Mesenchymal stem cell (in vitro differentiated cells and primary cell): ENCODE measurements around the gene IL17RC.
"Not testable (repeated sequence)": the region's sequence is repeated elsewhere in the genome, so short reads cannot be mapped to it uniquely, and the experiment has no call there.

ENCODE experiments used
- DNase-seq: peaks from one replicate; pipeline ENCODE4 v3.0.0-alpha.2; 2013
- H2AFZ ChIP-seq: one replicate; pipeline ENCODE4 v1.6.1; 2013; ENCODE audit warnings: low read depth, mild to moderate bottlenecking, control low read depth, inconsistent platforms, low read length, moderate library complexity
- H2AK5ac ChIP-seq: 2 replicates; pipeline ENCODE4 v1.6.1; 2013; ENCODE audit warnings: low read length, moderate library complexity, mild to moderate bottlenecking, inconsistent platforms; ENCODE audit not compliant: severe bottlenecking
- H2BK120ac ChIP-seq: one replicate; pipeline ENCODE4 v1.6.1; 2013; ENCODE audit warnings: low read depth, mild to moderate bottlenecking, inconsistent platforms, low read length, moderate library complexity
- H2BK12ac ChIP-seq, 2 experiments: one replicate each; pipeline ENCODE4 v1.6.1; 2013; ENCODE audit warnings: inconsistent platforms in 2 of 2, low read length in 2 of 2, mild to moderate bottlenecking in 2 of 2, moderate library complexity in 2 of 2, control low read depth in 1 of 2
- H2BK15ac ChIP-seq: one replicate; pipeline ENCODE4 v1.6.1; 2013; ENCODE audit warnings: mild to moderate bottlenecking, low read depth, inconsistent platforms; ENCODE audit not compliant: poor library complexity, severe bottlenecking
- H2BK5ac ChIP-seq: 2 replicates; pipeline ENCODE4 v1.6.1; 2013; ENCODE audit warnings: low read depth, mild to moderate bottlenecking, low read length, control low read depth, inconsistent platforms; ENCODE audit not compliant: poor library complexity, severe bottlenecking
- H3K14ac ChIP-seq, 2 experiments: one replicate each; pipeline ENCODE4 v1.6.1; 2013; ENCODE audit warnings: inconsistent platforms in 2 of 2, low read length in 2 of 2, control low read depth in 1 of 2, mild to moderate bottlenecking in 1 of 2, moderate library complexity in 1 of 2
- H3K18ac ChIP-seq, 2 experiments: one replicate each; pipeline ENCODE4 v1.6.1; 2013; ENCODE audit warnings: inconsistent platforms in 2 of 2, low read length in 2 of 2, control low read depth in 1 of 2, low read depth in 1 of 2, mild to moderate bottlenecking in 1 of 2
- H3K23ac ChIP-seq, 2 experiments: one replicate each; pipeline ENCODE4 v1.6.1; 2013; ENCODE audit warnings: inconsistent platforms in 2 of 2, low read length in 2 of 2, mild to moderate bottlenecking in 2 of 2, moderate library complexity in 2 of 2, control low read depth in 1 of 2
- H3K27ac ChIP-seq: 2 replicates; pipeline ENCODE4 v1.5.1; 2013; ENCODE audit warnings: mild to moderate bottlenecking, moderate library complexity, low read length, control low read depth, inconsistent platforms; ENCODE audit not compliant: poor library complexity, severe bottlenecking
- H3K27me3 ChIP-seq, 2 experiments: 2 replicates each; pipeline versions ENCODE4 v1.6.1 to v1.7.0; 2013; ENCODE audit warnings: low read length in 2 of 2, mild to moderate bottlenecking in 2 of 2, moderate library complexity in 2 of 2, control low read depth in 1 of 2, inconsistent platforms in 1 of 2; ENCODE audit not compliant: control insufficient read depth in 1 of 2, insufficient read depth in 1 of 2
- H3K36me3 ChIP-seq, 2 experiments: 2 replicates each; pipeline versions ENCODE4 v1.6.1 to v1.7.0; 2013; ENCODE audit warnings: low read length in 2 of 2, control low read depth in 1 of 2, inconsistent platforms in 1 of 2, low read depth in 1 of 2, mild to moderate bottlenecking in 1 of 2; ENCODE audit not compliant: insufficient read depth in 2 of 2, control insufficient read depth in 1 of 2
- H3K4ac ChIP-seq, 2 experiments: one replicate each; pipeline ENCODE4 v1.6.1; 2013; ENCODE audit warnings: inconsistent platforms in 2 of 2, low read length in 2 of 2, mild to moderate bottlenecking in 2 of 2, moderate library complexity in 2 of 2, control low read depth in 1 of 2, low read depth in 1 of 2
- H3K4me1 ChIP-seq: 2 replicates; pipeline ENCODE4 v1.6.1; 2013; ENCODE audit warnings: low read depth, low read length, control low read depth; ENCODE audit not compliant: control insufficient read depth, insufficient read depth
- H3K4me2 ChIP-seq: 2 replicates; pipeline ENCODE4 v1.6.1; 2013; ENCODE audit warnings: low read length, mild to moderate bottlenecking, inconsistent platforms; ENCODE audit not compliant: poor library complexity, severe bottlenecking
- H3K4me3 ChIP-seq, 2 experiments: 2 replicates each; pipeline versions ENCODE4 v1.5.1 to v1.7.0; 2013; ENCODE audit warnings: low read length in 2 of 2, mild to moderate bottlenecking in 2 of 2, control low read depth in 1 of 2, low read depth in 1 of 2; ENCODE audit not compliant: insufficient read depth in 1 of 2
- H3K79me1 ChIP-seq: replicated peaks from 2 replicates; pipeline ENCODE4 v1.6.1; 2013; ENCODE audit warnings: mild to moderate bottlenecking, control low read depth, low read length, inconsistent platforms; ENCODE audit not compliant: poor library complexity, severe bottlenecking
- H3K9ac ChIP-seq: 2 replicates; pipeline ENCODE4 v1.7.0; 2013; ENCODE audit warnings: mild to moderate bottlenecking, low read length, moderate library complexity
- H3K9me3 ChIP-seq: 2 replicates; pipeline ENCODE4 v1.7.0; 2013; ENCODE audit warnings: mild to moderate bottlenecking, low read length; ENCODE audit not compliant: control insufficient read depth
- H4K8ac ChIP-seq: one replicate; pipeline ENCODE4 v1.6.1; 2013; ENCODE audit warnings: inconsistent platforms, mild to moderate bottlenecking, low read length, moderate library complexity
- H4K91ac ChIP-seq: one replicate; pipeline ENCODE4 v1.6.1; 2013; ENCODE audit warnings: mild to moderate bottlenecking, low read length, inconsistent platforms
- WGBS: methylation state at CpG from one replicate; pipeline ENCODE4 v1.1.7; 2013; ENCODE audit warnings: mixed read lengths; 5-methylcytosine and 5-hydroxymethylcytosine counted together

The IL17RC gene

DNA sequence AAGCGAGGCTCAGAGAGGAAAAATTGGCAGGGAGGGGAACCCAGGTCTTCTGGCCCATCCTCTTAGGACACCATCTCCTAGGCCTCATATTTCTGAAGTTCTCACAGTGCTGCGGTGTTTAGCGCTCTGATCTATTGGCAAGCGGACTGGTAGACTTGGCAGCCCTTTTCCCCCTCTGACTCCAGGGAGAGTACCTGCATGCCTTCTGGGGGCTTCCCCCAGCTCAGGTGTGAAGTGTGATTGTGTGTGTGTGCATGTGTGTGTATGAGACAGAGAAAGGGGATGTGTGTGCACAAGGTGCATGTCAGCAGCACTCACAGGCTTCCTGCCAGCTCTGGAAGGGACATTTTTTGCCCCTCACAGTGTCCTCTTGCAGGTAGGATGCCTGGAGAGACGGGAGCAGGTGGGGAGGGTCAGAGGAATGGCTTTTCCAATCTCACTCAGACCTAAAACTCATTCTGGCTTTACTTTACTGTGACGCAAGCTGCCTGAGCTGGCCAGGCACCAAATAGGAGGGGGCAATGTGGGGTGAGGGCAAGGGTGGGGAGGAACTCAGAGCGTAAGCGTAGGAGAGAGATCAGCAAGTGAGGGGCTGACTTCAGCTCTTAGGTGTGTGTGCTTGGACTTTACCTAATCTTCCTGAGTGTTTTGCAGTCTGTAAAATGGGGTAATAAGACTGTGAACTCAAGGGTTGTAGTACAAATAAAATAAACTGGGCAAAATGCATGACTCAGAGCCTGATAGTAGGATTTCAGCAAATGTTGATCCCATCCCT lies 18.2 kb upstream of the IL17RC start:
- H3K9ac ChIP-seq, result no peak overlapping the region
- DNase-seq, result no peak
- peak overlapping the region; percentile 99 for H2AK5ac ChIP-seq
- H3K27me3 ChIP-seq, result no peaks in the 10 kb centered on the region
- H3K27ac ChIP-seq, result peak overlapping the region; percentile 76
- no peak overlapping the region for H2BK15ac ChIP-seq
- H3K4me1 ChIP-seq, result peaks cover 28% of the 10 kb centered on the region
- H2AFZ ChIP-seq, result no peak overlapping the region
- H3K9me3 ChIP-seq, result no peaks in the 10 kb centered on the region
- H2BK120ac ChIP-seq, result no peak overlapping the region
- H3K23ac ChIP-seq, result no peak overlapping the region
- H3K36me3 ChIP-seq, result peaks cover 0 to 8% of the 10 kb centered on the region in 2 experiments
- no peak overlapping the region for H3K18ac ChIP-seq
- H3K4me3 ChIP-seq, result no peak overlapping the region
- peak overlapping the region in 1 of 2 experiments; percentile 60 for H2BK12ac ChIP-seq
- H3K14ac ChIP-seq, result no peak overlapping the region
- peak overlapping the region; percentile 76 for H4K91ac ChIP-seq
- H3K4me2 ChIP-seq, result no peak overlapping the region
- H3K4ac ChIP-seq, result no peak overlapping the region
- H4K8ac ChIP-seq, result no peak overlapping the region
- WGBS, result 84% methylated on average over 8 of the region's 8 CpGs
- no peak overlapping the region for H2BK5ac ChIP-seq
- peaks cover 9% of the 10 kb centered on the region for H3K79me1 ChIP-seq

DNA sequence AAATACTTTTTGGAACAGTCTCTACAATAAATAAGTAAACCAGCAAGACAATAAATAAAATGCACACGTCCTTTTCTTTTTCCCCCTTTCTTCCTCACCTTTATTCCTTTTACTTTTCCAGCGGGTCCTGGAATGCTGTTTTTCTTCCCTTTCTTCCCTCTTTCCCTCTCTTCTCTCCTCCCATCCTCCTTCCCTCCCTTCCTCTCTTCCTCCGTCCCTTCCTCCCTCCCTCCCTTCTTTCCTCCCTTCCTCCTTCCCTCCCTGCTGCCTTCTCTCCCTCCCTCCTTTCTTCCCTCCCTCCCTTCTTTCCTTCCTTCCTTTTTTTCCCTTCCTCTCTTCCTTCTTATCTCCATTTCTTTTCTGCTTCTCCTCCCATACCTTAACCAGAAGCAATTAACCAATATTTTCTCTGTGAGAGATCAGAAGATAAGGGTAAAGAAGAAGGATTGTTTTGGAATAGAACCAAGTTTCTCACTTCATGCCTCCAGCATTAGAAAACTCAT lies 17.6 kb upstream of the IL17RC start:
- Histone ChIP-seq H3K23ac (no peak overlapping the region), H4K91ac (no peak overlapping the region), H2AFZ (no peak overlapping the region), H3K18ac (no peak overlapping the region), H3K79me1 (peaks cover 8% of the 10 kb centered on the region), H3K9ac (no peak overlapping the region), H3K4me3 (no peak overlapping the region), H3K9me3 (no peaks in the 10 kb centered on the region), H3K27ac (no peak overlapping the region), H3K4me1 (peaks cover 26% of the 10 kb centered on the region), H3K4ac (no peak overlapping the region), H3K14ac (no peak overlapping the region), H3K36me3 (peaks cover 0 to 5% of the 10 kb centered on the region in 2 experiments), H3K27me3 (no peaks in the 10 kb centered on the region), H3K4me2 (no peak overlapping the region), H2BK5ac (no peak overlapping the region), H2BK12ac (no peak overlapping the region), H4K8ac (no peak overlapping the region), H2BK120ac (no peak overlapping the region), H2BK15ac (no peak overlapping the region), H2AK5ac (no peak overlapping the region)
- DNase-seq, result no peak
- WGBS, result 73% methylated on average over 3 of the region's 3 CpGs

DNA sequence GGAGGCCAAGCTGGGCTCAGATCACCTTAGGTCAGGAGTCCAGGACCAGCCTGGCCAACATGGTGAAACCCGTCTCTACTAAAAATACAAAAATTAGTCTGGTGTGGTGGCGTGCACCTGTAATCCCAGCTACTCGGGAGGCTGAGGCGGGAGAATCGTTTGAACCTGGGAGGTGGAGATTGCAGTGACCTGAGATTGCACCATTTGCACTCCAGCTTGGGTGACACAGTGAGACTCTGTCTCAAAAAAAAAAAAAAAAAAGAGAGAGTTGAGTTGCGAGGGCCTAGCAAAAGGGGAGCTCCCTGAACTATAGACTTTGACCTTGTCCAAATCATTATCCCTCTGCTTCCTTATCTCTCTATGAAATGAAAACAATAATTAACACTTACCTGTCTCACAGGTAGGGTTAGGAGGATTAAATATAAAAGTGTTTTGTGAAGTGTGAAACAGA lies 15.9 kb upstream of the IL17RC start:
- WGBS, result 96% methylated on average over 5 of the region's 6 CpGs
- H3K14ac ChIP-seq, H3K36me3 ChIP-seq: not testable (repeated sequence)

DNA sequence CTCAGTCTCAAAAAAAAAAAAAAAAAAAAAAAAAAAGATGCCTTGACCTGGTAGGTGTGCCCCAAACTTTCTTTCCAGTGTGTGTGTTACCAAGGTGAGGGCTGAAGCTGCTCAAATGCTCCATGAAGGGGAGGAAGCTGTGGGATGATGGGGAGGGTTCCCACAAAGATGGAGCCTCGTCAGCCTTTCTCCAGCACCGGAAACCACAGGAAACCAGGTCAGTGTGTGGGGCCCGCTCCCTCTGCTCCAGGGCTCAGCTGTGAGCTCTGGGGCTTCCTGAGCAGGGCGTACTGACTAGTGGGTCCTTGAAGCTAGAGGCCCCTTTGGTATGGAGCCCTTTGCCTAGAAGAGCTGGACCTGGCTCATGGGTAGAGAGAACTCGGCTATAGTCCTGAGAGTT lies 14.9 kb upstream of the IL17RC start:
- H3K14ac ChIP-seq, result no peak overlapping the region
- no peak overlapping the region for H2BK5ac ChIP-seq
- H3K9me3 ChIP-seq, result no peaks in the 10 kb centered on the region
- no peak overlapping the region for H3K9ac ChIP-seq
- no peak overlapping the region for H2BK120ac ChIP-seq
- H2BK12ac ChIP-seq, result no peak overlapping the region
- no peak overlapping the region for H3K27ac ChIP-seq
- H3K79me1 ChIP-seq, result peaks cover 2% of the 10 kb centered on the region
- no peak overlapping the region for H4K8ac ChIP-seq
- no peak overlapping the region for H3K4me3 ChIP-seq
- H2BK15ac ChIP-seq, result no peak overlapping the region
- no peak for DNase-seq
- H3K18ac ChIP-seq, result no peak overlapping the region
- whole genome bisulfite sequencing, result 93% methylated on average over 5 of the region's 5 CpGs
- no peaks in the 10 kb centered on the region for H3K36me3 ChIP-seq
- H3K4ac ChIP-seq, result no peak overlapping the region
- H2AK5ac ChIP-seq, result no peak overlapping the region
- H3K4me2 ChIP-seq, result no peak overlapping the region
- H2AFZ ChIP-seq, result no peak overlapping the region
- no peak overlapping the region for H4K91ac ChIP-seq
- H3K27me3 ChIP-seq, result no peaks in the 10 kb centered on the region
- no peak overlapping the region for H3K23ac ChIP-seq
- peaks cover 21% of the 10 kb centered on the region for H3K4me1 ChIP-seq

More for the DNA sequence above, 15.9 kb upstream of the IL17RC start:
- not testable (repeated sequence) for H4K8ac ChIP-seq, H3K79me1 ChIP-seq, H3K18ac ChIP-seq, H3K23ac ChIP-seq, H3K4me2 ChIP-seq, H2AFZ ChIP-seq, H3K27ac ChIP-seq, H2BK15ac ChIP-seq, H3K27me3 ChIP-seq, H2BK12ac ChIP-seq, H3K9me3 ChIP-seq, H2BK120ac ChIP-seq, H4K91ac ChIP-seq, H3K4me3 ChIP-seq, H2BK5ac ChIP-seq, H3K4ac ChIP-seq, DNase-seq, H3K9ac ChIP-seq, H2AK5ac ChIP-seq
- peaks cover 26% of the 10 kb centered on the region for H3K4me1 ChIP-seq
